Epithelial cell of proximal tubule (primary cell): ENCODE results near the gene PLD1. TPM values are rescaled to one million over a fixed set of nuclear protein-coding genes. Genes with fewer than 3 reads are reported as not detected.
"Not testable (repeated sequence)": the region's sequence is repeated elsewhere in the genome, so short reads cannot be mapped to it uniquely, and the experiment has no call there.

ENCODE experiments used
- DNase-seq: peaks from one replicate; pipeline ENCODE4 v3.0.0-alpha.2; 2011; ENCODE audit warnings: low read depth
- H3K4me3 ChIP-seq: 2 replicates; pipeline ENCODE4 v1.5.1; 2011; ENCODE audit warnings: low read depth, mild to moderate bottlenecking, low read length
- CTCF ChIP-seq: conservative IDR thresholded peaks from 2 replicates; pipeline ENCODE4 v1.5.1; 2012; ENCODE audit warnings: low read depth, mild to moderate bottlenecking, low read length
- total RNA-seq: library from RNA; depleted of rRNA; stranded (reverse); fragments of >200 nt; gene quantifications from 2 replicates; pipeline ENCODE4 v1.2.3, GENCODE V29; 2015

Gene PLD1
- total RNA-seq, 1 donor from 2014 or later: 5.1 TPM

- H3K4me3 ChIP-seq: no peak overlapping the region
- TF ChIP-seq CTCF: no peak
- no peak for DNase-seq
Observed at GRCh38 chr3:171817074-171817800, 7.0 kb upstream of the PLD1 start.

GRCh38 chr3:171815973-171816595 lies 5.8 kb upstream of the PLD1 start:
- no peak overlapping the region for H3K4me3 ChIP-seq
- no peak for DNase-seq
- TF ChIP-seq CTCF: no peak

GRCh38 chr3:171814662-171815061 lies 4.4 kb upstream of the PLD1 start:
- DNase-seq, H3K4me3 ChIP-seq: not testable (repeated sequence)

GRCh38 chr3:171813897-171814460 lies 3.7 kb upstream of the PLD1 start:
- DNase-seq: no peak
- TF ChIP-seq CTCF: no peak
- H3K4me3 ChIP-seq: no peak overlapping the region

GRCh38 chr3:171813278-171813896 lies 3.1 kb upstream of the PLD1 start:
- no peak for TF ChIP-seq CTCF
- H3K4me3 ChIP-seq: no peak overlapping the region
- no peak for DNase-seq

GRCh38 chr3:171812811-171813210 lies 2.5 kb upstream of the PLD1 start:
- DNase-seq: no peak
- TF ChIP-seq CTCF: no peak
- no peak overlapping the region for H3K4me3 ChIP-seq

GRCh38 chr3:171811913-171812335 lies 1.6 kb upstream of the PLD1 start:
- no peak for TF ChIP-seq CTCF
- H3K4me3 ChIP-seq: no peak overlapping the region
- no peak for DNase-seq
